Mesenchymal stem cell (in vitro differentiated cells and primary cell): ENCODE results near the gene FAHD2B. TPM values are rescaled to one million over a fixed set of nuclear protein-coding genes. Genes with fewer than 3 reads are reported as not detected.
"Not testable (repeated sequence)": the region's sequence is repeated elsewhere in the genome, so short reads cannot be mapped to it uniquely, and the experiment has no call there.

Experiments
- DNase-seq: peaks from one replicate; pipeline ENCODE4 v3.0.0-alpha.2; 2013
- H2AFZ ChIP-seq: one replicate; pipeline ENCODE4 v1.6.1; 2013; ENCODE audit warnings: low read depth, mild to moderate bottlenecking, control low read depth, inconsistent platforms, low read length, moderate library complexity
- H2AK5ac ChIP-seq: 2 replicates; pipeline ENCODE4 v1.6.1; 2013; ENCODE audit warnings: low read length, moderate library complexity, mild to moderate bottlenecking, inconsistent platforms; ENCODE audit not compliant: severe bottlenecking
- H2BK120ac ChIP-seq: one replicate; pipeline ENCODE4 v1.6.1; 2013; ENCODE audit warnings: low read depth, mild to moderate bottlenecking, inconsistent platforms, low read length, moderate library complexity
- H2BK12ac ChIP-seq, 2 experiments: one replicate each; pipeline ENCODE4 v1.6.1; 2013; ENCODE audit warnings: inconsistent platforms in 2 of 2, low read length in 2 of 2, mild to moderate bottlenecking in 2 of 2, moderate library complexity in 2 of 2, control low read depth in 1 of 2
- H2BK15ac ChIP-seq: one replicate; pipeline ENCODE4 v1.6.1; 2013; ENCODE audit warnings: mild to moderate bottlenecking, low read depth, inconsistent platforms; ENCODE audit not compliant: poor library complexity, severe bottlenecking
- H2BK5ac ChIP-seq: 2 replicates; pipeline ENCODE4 v1.6.1; 2013; ENCODE audit warnings: low read depth, mild to moderate bottlenecking, low read length, control low read depth, inconsistent platforms; ENCODE audit not compliant: poor library complexity, severe bottlenecking
- H3K14ac ChIP-seq, 2 experiments: one replicate each; pipeline ENCODE4 v1.6.1; 2013; ENCODE audit warnings: inconsistent platforms in 2 of 2, low read length in 2 of 2, control low read depth in 1 of 2, mild to moderate bottlenecking in 1 of 2, moderate library complexity in 1 of 2
- H3K18ac ChIP-seq, 2 experiments: one replicate each; pipeline ENCODE4 v1.6.1; 2013; ENCODE audit warnings: inconsistent platforms in 2 of 2, low read length in 2 of 2, control low read depth in 1 of 2, low read depth in 1 of 2, mild to moderate bottlenecking in 1 of 2
- H3K23ac ChIP-seq, 2 experiments: one replicate each; pipeline ENCODE4 v1.6.1; 2013; ENCODE audit warnings: inconsistent platforms in 2 of 2, low read length in 2 of 2, mild to moderate bottlenecking in 2 of 2, moderate library complexity in 2 of 2, control low read depth in 1 of 2
- H3K27ac ChIP-seq: 2 replicates; pipeline ENCODE4 v1.5.1; 2013; ENCODE audit warnings: mild to moderate bottlenecking, moderate library complexity, low read length, control low read depth, inconsistent platforms; ENCODE audit not compliant: poor library complexity, severe bottlenecking
- H3K27me3 ChIP-seq, 2 experiments: 2 replicates each; pipeline versions ENCODE4 v1.6.1 to v1.7.0; 2013; ENCODE audit warnings: low read length in 2 of 2, mild to moderate bottlenecking in 2 of 2, moderate library complexity in 2 of 2, control low read depth in 1 of 2, inconsistent platforms in 1 of 2; ENCODE audit not compliant: control insufficient read depth in 1 of 2, insufficient read depth in 1 of 2
- H3K36me3 ChIP-seq, 2 experiments: 2 replicates each; pipeline versions ENCODE4 v1.6.1 to v1.7.0; 2013; ENCODE audit warnings: low read length in 2 of 2, control low read depth in 1 of 2, inconsistent platforms in 1 of 2, low read depth in 1 of 2, mild to moderate bottlenecking in 1 of 2; ENCODE audit not compliant: insufficient read depth in 2 of 2, control insufficient read depth in 1 of 2
- H3K4ac ChIP-seq, 2 experiments: one replicate each; pipeline ENCODE4 v1.6.1; 2013; ENCODE audit warnings: inconsistent platforms in 2 of 2, low read length in 2 of 2, mild to moderate bottlenecking in 2 of 2, moderate library complexity in 2 of 2, control low read depth in 1 of 2, low read depth in 1 of 2
- H3K4me1 ChIP-seq: 2 replicates; pipeline ENCODE4 v1.6.1; 2013; ENCODE audit warnings: low read depth, low read length, control low read depth; ENCODE audit not compliant: control insufficient read depth, insufficient read depth
- H3K4me2 ChIP-seq: 2 replicates; pipeline ENCODE4 v1.6.1; 2013; ENCODE audit warnings: low read length, mild to moderate bottlenecking, inconsistent platforms; ENCODE audit not compliant: poor library complexity, severe bottlenecking
- H3K4me3 ChIP-seq, 2 experiments: 2 replicates each; pipeline versions ENCODE4 v1.5.1 to v1.7.0; 2013; ENCODE audit warnings: low read length in 2 of 2, mild to moderate bottlenecking in 2 of 2, control low read depth in 1 of 2, low read depth in 1 of 2; ENCODE audit not compliant: insufficient read depth in 1 of 2
- H3K79me1 ChIP-seq: replicated peaks from 2 replicates; pipeline ENCODE4 v1.6.1; 2013; ENCODE audit warnings: mild to moderate bottlenecking, control low read depth, low read length, inconsistent platforms; ENCODE audit not compliant: poor library complexity, severe bottlenecking
- H3K9ac ChIP-seq: 2 replicates; pipeline ENCODE4 v1.7.0; 2013; ENCODE audit warnings: mild to moderate bottlenecking, low read length, moderate library complexity
- H3K9me3 ChIP-seq: 2 replicates; pipeline ENCODE4 v1.7.0; 2013; ENCODE audit warnings: mild to moderate bottlenecking, low read length; ENCODE audit not compliant: control insufficient read depth
- H4K8ac ChIP-seq: one replicate; pipeline ENCODE4 v1.6.1; 2013; ENCODE audit warnings: inconsistent platforms, mild to moderate bottlenecking, low read length, moderate library complexity
- H4K91ac ChIP-seq: one replicate; pipeline ENCODE4 v1.6.1; 2013; ENCODE audit warnings: mild to moderate bottlenecking, low read length, inconsistent platforms
- WGBS: methylation state at CpG from one replicate; pipeline ENCODE4 v1.1.7; 2013; ENCODE audit warnings: mixed read lengths; 5-methylcytosine and 5-hydroxymethylcytosine counted together
- small RNA-seq: library from polyadenylated mRNA; stranded (forward); fragments of <200 nt; extraction: miRNeasy Mini kit (QIAGEN cat#:217004); gene quantifications from one replicate; pipeline ENCODE3, GENCODE V24; 2013; ENCODE audit warnings: low read depth

FAHD2B gene

DNA sequence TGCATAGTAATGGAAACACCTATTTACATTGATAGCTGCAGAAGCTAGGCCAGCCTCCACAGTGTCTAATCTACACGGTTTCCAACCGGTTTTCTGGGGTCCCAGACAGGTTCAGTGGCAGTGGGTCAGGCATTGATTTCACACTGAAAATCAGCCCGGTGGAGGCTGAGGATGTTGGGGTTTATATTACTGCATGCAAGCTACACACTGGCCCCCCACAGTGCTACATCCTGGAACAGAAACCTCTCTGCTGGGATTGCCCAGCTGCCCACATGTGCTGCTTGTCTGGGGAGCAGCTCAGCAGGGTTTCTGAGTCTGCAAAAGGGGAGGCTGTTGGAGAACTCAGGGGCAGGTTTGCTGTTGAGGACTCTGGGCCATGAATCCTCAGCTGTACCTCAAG is 48.0 kb downstream of the FAHD2B start:
- not testable (repeated sequence) for H3K18ac ChIP-seq
- WGBS: 71% methylated on average over 2 of the region's 3 CpGs

DNA sequence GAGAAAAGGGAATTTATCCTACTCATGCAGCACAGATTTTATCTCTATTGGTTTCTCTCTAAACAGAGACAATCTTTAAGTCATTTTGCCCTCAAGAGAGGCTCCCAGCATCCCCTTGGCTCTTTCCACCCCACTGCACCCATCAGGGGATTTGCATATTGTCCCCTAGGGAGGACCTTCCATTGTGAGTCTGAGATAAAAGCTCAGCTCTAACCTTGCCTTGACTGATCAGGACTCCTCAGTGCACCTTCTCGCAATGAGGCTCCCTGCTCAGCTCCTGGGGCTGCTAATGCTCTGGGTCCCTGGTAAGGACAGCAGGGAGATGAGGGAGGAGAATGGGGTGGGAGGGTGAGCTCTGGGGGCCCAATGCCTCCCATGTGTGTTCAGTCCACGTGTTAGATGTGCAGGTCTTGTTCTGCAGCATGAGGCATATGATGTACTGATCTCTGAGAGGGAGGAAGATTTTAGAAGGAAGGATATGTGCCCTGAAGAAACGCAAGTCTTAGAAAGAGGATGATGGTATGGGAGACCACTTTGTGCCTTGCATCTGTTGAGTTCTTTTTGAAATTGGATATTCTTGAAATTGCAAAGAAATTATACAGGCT is 48.7 kb downstream of the FAHD2B start:
- 73% methylated on average over 3 of the region's 3 CpGs for WGBS
- not testable (repeated sequence) for H2AK5ac ChIP-seq

More for the DNA sequence above, 48.0 kb downstream of the FAHD2B start:
- not testable (repeated sequence) for H4K8ac ChIP-seq, H2BK12ac ChIP-seq, DNase-seq, H3K79me1 ChIP-seq, H3K23ac ChIP-seq, H3K4me2 ChIP-seq, H2BK5ac ChIP-seq, H3K4ac ChIP-seq, H3K9me3 ChIP-seq, H3K4me3 ChIP-seq, H3K27ac ChIP-seq, H2AK5ac ChIP-seq, H3K14ac ChIP-seq, H4K91ac ChIP-seq, H3K9ac ChIP-seq, H3K4me1 ChIP-seq, H2AFZ ChIP-seq, H2BK120ac ChIP-seq, H2BK15ac ChIP-seq, H3K36me3 ChIP-seq
- peaks cover 0 to 16% of the 10 kb centered on the region in 2 experiments for H3K27me3 ChIP-seq

More for the DNA sequence above, 48.7 kb downstream of the FAHD2B start:
- H3K18ac ChIP-seq, H3K4me2 ChIP-seq, H3K27ac ChIP-seq, H3K4me3 ChIP-seq, H2BK12ac ChIP-seq, H3K9ac ChIP-seq, DNase-seq, H4K91ac ChIP-seq, H3K4me1 ChIP-seq, H3K36me3 ChIP-seq, H3K23ac ChIP-seq, H3K79me1 ChIP-seq, H3K9me3 ChIP-seq, H4K8ac ChIP-seq, H3K4ac ChIP-seq, H2BK15ac ChIP-seq, H2AFZ ChIP-seq, H2BK120ac ChIP-seq, H2BK5ac ChIP-seq, H3K14ac ChIP-seq: not testable (repeated sequence)
- peaks cover 0 to 14% of the 10 kb centered on the region in 2 experiments for H3K27me3 ChIP-seq

Small RNAs within 50 kb of the gene (small RNA-seq; reads per million reads assigned to genes)
- gene AC018892.1 (not detected), gene IGKV1OR2-3 (not detected), gene IGKV2OR2-2 (not detected), gene RN7SL313P (not detected)
